ENCODE data around the gene RCSD1.

RCSD1 gene

GRCh38 chr1:167747988-167748387 lies 118.0 kb downstream of the RCSD1 start:
- no peak for DNase-seq

DNA sequence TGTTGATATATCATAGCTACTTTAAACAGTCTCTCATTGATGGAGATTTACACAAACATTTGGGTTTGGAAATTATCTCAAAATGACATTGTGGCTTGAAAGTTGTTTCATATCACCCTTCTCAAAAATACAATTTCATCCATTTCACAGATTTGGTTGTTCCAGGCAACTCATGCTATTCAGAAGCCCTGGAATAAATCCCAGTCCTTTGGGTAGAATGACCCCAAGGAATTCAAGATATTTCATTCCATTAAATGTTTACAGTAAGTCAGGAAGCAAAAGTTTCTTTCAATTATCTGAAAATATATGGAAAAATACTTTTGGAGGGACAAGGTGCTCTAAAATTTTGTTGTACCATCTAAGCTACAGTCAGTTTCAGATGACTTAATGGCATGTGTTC lies 118.9 kb downstream of the RCSD1 start:
- DNase-seq: no peak

- no peak for DNase-seq
Measured at GRCh38 chr1:167749741-167750140, 119.7 kb downstream of the RCSD1 start.

- no peak for DNase-seq
Measured at GRCh38 chr1:167750641-167751040, 120.6 kb downstream of the RCSD1 start.

GRCh38 chr1:167751676-167752075 lies 121.6 kb downstream of the RCSD1 start:
- no peak for DNase-seq

GRCh38 chr1:167752219-167752985 lies 122.4 kb downstream of the RCSD1 start:
- DNase-seq: no peak

DNA sequence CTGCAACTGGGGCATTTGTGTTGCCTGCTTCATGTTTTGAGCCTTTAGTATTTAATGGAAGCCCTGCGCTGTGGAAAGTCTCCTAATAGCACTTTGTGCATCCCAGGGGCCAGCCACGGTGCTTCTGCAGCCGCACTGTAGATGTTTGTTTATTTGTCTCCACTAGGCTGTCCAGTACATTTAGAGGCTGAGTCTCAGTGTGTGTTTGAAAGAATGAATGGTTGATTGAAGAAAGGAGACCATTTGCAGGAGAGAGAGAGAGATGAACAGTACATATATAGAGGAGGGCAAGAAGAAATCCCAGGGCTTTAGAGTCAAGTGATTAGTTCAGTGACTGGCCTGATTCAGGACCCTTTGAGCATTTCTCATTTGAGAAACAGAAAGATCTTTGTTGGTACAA lies 125.6 kb downstream of the RCSD1 start:
- DNase-seq: no peak

All from CD4-positive, alpha-beta T cell treated with Interleukin-4 for 1 hour (primary cell).